NCI-H2081 treated with DMSO at 0.1 percent for 48 hours (cell line): ENCODE data around the gene FGD5.
"Not testable (repeated sequence)": the region's sequence is repeated elsewhere in the genome, so short reads cannot be mapped to it uniquely, and the experiment has no call there.

ENCODE experiments used
- DNase-seq: peaks from one replicate; lab custom pipeline; 2025; lab: John Stamatoyannopoulos, UW

FGD5 gene

DNA sequence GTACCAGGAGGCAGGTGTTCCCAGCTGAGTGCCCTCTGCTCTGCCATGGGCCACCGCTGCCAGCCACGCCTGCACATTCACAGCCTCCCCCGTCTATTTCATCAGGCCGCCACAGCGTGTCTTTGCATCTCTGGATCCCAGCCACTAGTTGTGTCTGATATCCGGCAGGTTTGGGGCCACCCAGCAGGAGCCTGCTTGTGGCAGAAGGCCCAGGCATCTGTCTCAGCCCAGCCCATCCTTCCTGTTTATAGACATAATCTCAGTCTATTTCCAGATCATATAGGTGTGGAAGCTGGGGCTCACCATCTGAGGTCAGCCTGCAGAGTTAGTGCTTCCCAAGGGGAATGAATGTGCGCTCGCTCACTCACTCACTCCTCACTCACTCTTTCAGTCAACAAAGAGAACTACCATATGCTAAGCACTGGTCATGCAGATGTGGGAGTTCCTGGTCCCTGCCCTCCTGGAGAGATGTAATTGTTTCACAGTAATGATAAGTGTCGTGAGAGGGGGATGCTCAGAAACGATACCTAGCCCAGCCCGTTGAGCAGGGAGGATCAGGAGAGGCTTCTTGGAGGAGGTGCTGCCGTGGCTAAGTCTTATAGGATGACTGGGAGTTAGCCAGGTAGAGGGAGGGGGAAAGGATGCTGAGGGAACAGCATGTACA is 60.6 kb downstream of the FGD5 start:
- DNase-seq: no peak

DNA sequence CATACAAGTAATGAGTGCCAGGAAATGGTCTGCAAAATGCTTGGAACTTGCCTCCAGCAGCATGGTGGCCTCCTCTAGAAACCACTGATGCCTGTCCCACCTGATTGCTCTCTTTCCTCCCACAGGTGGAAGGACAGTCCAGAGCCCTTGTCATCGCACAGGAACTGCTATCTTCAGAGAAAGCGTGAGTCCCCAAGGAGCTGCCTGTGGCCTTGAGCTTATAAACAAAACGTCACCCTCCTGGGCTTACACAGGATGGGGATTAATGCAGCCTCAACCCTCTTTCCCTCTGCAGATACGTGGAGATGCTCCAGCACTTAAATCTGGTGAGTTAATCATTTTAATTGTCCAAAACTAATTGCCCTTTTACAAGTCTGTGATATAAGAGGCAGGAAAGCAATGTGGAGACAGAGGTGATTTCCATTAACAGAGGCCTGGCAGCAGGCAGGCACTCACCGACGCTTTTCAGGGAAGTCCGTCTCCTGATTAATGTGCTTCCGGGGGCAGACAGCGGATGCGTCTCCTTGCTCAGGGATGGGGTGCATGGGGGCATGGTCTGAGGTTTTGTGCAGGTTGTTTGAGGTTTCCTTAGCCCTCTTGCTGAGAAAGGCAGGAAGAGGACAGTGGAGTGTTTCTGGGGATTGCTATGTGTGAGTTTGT is 61.8 kb downstream of the FGD5 start:
- no peak for DNase-seq

DNA sequence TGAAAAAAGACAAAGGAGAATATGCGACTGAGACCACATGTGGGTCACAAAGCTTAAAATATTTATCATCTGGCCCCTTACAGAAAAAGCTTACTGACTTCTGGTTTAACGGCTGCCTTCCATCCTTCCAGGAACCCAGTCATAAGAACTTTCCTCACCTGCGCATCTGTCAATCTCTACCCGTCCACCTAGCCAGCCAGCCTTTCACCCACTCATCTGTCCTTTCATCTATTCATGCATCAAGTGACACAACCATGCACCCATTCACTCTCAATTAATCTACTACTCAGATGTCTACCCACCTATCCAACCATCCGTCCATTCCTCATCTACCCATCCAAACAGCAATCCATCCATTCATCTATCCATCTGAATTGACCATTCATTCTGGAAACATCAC is 64.5 kb downstream of the FGD5 start:
- DNase-seq: no peak

DNA sequence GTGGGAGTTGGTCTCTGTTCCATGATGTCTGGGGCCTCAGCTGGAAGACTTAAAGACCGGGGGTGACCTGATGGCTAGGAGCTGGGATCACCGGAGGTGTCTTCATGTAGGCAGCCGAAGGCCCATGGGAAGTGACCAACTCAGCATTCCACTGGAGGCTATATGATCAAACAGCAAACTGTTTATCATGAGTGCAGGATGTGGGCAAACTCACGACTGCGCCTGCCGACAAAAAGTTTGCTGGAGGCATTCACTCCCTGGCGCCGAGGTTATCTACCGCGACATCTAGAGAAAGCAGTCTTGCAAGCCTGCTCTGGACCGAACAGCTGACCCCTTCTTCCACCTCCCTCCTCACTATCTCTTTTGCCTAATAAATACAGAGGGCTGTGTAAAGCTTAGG is 65.9 kb downstream of the FGD5 start:
- DNase-seq: no peak

DNA sequence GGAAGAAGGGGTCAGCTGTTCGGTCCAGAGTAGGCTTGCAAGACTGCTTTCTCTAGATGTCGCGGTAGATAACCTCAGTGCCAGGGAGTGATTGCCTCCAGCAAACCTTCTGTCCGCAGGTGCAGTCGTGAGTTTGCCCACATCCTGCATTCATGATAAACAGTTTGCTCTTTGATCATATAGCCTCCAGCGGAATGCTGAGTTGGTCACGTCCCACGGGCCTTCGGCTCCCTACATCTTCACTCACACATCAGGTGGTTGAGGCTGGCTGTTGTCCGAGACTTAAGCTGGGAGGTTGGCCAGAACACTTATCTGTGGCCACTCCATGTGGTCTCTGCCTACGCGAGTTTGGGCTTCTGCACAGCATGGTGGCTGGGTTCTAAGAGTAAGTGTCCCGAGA is 66.5 kb downstream of the FGD5 start:
- no peak for DNase-seq

DNA sequence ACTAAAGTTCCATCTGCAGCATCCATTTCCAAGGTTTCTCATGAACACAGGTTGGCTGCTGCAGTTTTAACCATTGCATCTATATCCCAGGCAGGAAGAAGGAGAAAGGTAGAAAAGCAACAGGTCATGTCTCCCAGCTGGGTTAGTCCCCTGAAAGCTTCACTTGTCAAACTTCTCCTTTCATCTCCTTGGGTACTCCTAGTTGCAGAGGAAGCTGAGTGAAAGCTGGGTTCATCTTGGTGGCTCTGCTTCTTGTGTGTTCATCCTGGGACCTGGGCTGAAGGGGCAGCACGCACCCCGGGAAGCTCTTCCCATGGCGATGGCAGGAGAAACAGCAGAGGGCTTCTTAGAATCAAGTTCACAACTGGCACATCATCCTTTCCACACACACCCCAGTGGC is 67.3 kb downstream of the FGD5 start:
- no peak for DNase-seq

DNA sequence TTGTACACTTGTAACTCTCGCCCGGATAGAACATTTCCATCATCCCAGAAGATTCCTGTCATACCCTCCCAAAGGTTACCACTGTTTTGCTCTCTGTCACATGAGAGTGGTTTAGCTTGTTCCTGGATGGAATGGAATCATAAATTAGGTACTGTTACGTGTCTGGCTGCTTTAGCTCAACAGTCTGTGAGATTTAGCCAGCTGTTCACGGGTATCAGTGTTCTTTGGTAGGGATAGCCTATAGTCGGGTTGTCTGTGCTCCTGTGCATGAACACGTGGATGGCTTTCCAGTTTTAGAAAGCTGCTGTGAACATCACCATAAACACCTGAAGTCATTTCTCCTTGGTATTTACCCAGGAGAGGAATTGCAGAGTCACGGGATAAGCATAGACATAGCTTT is 70.4 kb downstream of the FGD5 start:
- no peak for DNase-seq

DNA sequence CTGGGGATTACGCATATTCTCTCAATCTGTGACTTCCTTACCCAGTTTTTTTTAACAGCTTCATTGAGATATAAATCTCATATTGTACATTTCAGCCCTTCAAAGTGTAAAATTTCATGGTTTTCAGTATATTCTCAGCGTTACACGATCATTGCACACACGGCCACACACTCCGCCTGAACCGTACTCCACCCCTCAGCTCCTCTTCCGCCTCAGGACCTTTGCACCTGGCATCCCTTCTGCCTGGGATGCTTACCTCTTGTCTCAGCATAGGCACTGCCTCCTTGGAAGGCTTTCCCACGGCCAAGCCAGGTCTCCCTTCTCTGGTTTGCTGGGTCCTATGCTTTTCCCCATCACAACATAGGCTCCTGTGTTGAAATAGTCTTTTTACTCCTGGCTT is 71.2 kb downstream of the FGD5 start:
- DNase-seq: no peak

DNA sequence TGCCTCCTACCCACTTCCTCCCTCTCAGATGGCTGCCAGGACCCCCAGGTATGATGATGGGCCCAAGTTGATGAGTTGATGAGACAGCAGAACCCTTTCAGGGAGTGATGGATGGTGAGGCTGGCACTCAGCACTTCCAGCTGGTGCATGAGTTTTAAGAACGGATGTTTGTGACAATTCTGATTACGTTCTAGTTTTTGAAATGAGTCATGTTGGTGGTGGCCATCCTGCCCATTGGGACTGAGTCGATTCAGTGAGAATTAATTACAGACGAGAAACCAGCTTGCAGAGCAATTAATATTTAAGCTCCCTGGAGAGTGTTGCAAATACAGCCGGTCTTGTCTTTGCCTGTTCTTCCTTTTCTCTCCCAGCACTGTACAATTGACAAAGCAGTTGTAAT is 71.7 kb downstream of the FGD5 start:
- no peak for DNase-seq

DNA sequence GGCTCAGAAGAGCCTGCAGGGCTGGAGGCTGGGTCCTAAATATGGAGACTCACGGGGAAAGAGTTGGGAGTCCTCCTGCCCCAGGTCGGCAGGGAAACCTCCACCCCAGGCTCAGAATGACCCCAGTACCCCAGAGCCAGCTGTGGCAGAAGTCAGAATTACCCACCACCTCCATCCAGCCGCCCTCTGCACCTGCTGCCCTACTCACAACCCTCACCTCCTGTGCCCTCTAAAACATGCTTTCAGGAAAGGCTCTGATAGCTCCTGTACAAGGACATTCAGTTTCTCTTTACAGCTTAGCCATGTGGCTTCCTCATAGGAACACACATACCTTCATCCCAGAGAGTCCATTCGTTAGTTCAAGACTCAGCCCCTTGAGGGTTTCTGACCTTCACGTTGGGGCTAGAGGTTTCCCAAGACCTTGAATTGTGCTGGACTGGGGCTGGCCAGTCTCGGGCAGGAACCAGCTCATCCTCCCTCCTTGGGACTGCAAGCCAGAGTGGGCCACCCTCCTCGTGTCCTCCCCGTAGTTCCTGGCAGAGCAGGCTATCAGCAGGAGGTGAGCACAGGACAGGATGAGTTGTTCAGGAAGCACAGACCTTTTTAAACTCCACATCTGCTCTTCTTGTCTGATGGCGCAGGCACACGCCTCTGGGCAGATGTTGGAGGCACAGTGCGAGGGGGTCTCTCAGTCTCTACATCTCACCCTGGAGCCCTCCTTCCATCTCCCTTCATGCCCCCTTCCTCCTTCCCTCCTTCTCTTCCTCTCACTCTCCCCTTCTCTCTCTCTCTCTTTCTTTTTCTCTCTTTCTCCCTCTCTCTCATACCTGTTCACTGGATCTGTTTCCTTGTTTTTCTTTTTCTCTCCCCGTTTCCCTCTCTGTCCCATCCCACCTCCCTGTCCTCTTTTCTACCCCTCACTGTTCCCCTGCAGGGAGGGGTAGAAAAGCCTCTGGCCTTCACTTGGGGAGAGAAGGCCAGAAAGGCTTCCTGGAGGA is 72.7 kb downstream of the FGD5 start:
- no peak for DNase-seq

DNA sequence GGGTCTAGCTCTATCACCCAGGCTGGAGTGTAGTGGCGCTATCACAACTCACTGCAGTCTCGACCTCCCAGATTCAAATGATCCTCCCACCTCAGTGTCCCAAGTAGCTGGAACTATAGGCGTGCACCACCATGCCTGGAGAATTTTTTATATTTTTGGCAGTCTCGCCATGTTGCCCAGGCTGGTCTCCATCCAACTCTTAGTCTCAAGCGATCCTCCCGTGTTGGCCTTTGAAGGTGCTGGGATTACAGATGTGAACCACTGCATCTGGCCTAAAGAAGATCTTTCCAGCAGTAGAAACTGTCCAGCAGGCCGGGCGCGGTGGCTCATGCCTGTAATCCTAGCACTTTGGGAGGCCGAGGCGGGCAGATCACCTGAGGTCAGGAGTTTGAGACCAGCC is 73.5 kb downstream of the FGD5 start:
- DNase-seq: no peak

DNA sequence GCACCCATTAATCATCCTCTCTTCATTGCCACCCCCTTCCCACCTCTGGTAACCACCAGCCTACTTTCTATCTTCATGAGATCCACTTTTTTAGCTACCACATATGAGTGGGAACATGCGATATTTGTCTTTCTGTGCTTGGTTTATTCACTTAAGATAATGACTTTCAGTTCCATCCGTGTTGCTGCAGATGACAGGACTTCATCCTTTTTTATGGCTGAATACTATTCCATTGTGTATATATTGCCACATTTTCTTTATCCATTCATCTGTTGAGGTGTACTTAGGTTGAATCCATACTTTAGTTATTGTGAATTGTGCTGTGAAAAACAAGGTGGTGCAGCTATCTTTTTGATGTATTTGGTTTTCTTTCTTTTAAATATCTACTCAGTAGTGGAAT is 75.3 kb downstream of the FGD5 start:
- DNase-seq: no peak

DNA sequence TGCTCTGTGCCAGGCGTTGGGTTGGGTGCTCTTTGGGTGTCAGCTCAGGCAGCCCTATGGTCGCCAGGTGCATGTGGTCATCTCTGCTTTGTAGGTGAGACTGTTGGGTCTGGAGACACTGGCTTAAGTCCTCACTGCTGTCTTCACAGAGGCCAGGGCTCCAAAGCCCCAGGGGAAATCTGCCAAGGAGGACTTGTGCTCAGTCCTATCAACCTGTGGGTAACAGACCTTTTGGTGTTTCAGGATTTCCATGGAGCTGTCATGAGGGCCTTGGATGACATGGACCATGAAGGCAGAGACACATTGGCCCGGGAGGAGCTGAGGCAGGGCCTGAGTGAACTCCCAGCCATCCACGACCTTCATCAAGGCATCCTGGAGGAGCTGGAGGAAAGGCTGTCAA is 78.5 kb downstream of the FGD5 start:
- no peak for DNase-seq

DNA sequence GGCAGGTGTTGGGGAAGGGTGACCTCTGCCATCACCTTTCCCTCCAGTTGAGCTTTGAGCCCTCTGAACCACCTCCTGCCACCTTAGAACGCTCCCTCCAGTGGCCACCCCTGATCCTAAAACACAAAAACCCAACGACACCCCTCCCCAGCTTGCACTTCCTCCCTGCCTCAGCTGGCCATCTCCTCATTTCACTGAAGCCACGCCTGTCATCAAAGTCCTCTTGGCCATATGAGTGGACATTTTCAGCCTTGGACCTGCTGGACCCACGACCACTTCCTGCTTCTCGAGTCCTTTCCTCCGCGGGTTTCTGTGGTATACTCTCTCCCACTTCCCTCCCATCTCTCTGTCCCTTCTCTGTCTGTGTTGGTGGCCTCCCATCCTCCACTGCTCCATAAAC is 80.2 kb downstream of the FGD5 start:
- DNase-seq: no peak

DNA sequence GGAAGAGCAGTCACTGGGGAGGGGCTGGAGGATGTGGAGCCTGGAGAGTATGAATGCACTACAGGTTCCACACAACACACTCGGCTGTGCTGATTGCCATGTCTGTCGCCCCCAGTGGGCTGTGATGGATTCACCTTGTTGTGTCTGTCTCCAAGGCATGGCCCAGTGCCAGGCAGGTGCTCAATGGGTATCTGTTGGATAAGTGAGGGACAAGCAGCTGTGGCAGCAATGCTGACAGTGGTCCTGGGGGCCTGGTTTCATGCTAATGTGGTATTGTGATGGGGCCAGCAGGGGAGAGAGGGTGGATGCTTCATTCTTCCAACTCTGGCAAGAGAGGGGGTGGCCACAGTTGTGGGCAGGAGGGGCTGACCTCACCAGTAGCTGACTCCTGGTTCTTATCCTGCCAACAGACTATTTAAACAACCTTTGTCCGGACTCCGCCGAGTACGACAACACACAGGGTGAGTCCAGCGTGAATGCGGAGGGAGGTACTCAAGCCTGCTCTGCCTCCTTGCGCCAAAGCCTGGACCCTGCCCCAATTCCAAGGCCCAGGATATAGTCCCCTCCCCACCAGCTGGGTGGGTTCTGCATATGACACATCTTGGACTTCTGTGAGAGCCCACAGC is 81.3 kb downstream of the FGD5 start:
- DNase-seq: peak; percentile 8

DNA sequence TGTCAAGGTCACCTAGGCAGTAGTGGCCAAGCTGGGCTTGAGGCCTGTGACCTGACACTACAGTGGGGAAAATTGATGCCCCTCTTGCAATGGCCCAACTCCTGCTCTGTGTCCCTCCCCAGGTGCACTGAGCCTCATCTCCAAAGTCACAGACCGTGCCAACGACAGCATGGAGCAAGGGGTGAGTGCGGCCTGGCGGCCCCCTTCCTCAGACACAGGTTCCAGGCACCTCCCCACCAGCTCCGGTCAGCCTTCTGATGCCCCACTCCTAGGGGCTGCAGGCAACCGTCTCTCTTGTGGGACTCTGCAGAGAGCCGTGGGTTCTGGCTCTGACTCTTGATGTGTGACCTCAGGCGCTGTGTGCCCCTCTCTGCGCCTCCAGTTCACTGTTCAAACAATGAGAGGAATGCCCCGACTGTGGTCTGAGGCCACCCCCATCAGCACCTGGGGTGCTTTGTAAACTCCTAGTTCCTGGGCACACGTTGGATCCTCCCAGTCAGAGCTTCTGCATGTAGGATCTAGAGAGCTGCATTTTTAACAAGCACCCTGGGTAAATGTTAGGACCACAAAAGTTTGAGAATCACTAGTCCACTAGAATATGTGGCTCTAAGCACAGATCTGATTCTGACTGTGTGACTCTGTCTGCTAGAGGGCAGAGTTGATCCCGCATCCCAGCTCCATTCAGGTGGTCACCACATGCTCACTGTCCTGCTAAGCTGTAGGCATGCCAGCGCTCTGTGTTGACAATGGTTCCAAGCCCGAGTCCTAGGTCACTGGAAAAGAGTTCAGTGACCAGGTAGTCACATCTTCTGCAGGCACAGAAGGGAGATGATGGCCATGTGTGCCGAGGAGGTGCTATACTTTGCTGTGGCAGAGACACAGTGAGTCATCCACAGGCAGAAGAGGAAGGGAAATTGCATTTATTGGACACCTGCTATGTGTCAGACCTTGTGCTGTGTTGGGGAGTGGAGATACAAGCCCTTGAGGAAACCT is 82.4 kb downstream of the FGD5 start:
- no peak for DNase-seq

DNA sequence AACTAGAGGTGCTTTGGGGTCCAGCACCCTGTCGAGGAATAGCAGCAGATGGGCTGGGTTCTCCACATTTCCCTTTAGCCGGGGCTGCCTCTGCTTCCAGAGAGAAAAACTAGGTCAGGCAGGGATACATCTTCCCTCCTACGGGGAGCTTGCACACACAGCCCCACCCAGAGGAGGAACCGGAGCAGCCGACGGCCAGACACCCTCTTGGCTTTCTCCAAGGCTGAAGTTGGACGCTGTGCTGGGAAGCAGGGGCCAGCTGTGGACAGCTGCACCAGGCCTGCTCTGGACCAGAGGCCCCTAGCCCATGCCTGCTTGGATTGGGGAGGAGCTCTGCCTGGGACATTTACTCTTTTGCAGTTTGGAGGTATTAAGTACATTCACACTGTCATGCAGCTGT is 84.0 kb downstream of the FGD5 start:
- DNase-seq: no peak

DNA sequence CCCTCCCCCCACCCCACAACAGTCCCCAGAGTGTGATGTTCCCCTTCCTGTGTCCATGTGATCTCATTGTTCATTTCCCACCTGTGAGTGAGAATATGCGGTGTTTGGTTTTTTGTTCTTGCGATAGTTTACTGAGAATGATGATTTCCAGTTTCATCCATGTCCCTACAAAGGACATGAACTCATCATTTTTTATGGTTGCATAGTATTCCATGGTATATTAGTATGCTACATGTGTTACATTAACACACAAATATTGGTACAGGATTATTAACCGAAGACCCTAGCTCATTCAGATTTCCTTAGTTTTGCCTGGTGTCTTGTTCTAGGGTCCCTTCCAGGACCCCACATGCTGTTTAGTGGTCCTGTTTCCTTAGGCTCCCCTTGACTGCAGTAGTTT is 84.7 kb downstream of the FGD5 start:
- not testable (repeated sequence) for DNase-seq

DNA sequence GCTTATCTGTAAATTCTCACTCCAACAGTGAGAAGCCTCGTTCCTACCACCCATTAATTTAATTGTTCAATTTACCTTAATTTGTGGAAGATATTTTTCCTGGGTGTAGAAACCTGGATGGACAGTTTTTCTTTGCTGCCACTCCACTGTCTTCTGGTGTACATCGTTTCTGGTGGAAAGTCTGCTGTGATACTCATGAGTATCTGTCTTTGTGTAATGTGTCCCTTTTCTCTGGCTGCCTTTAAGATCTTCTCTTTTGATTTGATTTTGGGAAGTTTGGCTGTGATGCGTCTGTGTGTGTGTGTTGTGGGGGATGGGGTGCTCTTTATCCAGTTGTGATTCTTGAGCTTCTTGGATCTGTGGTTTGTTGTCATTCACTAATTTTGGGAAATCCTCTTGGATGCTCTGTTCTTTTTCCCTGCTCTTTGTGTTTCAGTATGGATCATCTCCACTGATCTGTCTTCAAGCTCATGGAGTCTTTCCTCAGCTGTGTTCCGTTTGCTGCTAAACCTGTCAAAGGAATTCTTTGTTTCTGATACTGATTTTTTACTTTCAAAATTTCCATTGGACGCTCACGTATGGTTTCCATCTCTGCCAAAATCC is 86.4 kb downstream of the FGD5 start:
- no peak for DNase-seq

DNA sequence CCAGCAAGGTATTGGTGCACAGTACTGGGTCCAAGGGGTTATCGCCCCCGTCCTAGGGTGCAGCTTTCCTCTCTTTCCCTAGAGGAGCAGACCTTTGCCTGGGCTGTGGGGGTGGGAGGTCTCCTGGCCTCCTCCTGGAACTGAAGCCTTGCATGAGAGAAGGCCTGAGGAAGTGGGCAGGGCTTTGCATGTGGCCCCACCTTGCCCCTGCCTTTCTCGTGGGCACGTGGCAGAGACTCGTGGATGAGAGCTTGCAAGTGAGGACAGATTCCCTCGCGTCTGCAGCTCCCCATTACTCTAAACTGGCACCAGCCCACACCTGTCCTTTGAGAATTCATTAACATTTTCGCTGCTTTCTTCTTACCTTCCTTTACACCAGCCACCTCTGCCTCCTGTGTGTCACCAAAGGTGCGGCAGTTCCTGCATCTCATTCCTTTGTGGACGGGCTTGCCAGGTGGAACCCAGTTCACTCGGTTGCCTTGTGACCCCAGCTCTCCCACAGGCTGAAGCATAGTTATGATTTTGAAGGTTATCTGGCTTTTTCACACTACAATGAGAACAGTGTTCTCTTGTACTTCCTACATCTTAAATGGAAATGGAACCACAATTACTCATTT is 87.7 kb downstream of the FGD5 start:
- DNase-seq: no peak
